Measurements from ENCODE around the gene CA5A.

- TF ChIP-seq POLR2A (IDR thresholded peaks at IDR 0.05; ENCODE audit: low read depth) (no peak), POLR2AphosphoS5 (IDR thresholded peaks at IDR 0.05) (no peak), EP300 (IDR thresholded peaks at IDR 0.05) (no peak)
- TF ChIP-seq, protein P1, sequence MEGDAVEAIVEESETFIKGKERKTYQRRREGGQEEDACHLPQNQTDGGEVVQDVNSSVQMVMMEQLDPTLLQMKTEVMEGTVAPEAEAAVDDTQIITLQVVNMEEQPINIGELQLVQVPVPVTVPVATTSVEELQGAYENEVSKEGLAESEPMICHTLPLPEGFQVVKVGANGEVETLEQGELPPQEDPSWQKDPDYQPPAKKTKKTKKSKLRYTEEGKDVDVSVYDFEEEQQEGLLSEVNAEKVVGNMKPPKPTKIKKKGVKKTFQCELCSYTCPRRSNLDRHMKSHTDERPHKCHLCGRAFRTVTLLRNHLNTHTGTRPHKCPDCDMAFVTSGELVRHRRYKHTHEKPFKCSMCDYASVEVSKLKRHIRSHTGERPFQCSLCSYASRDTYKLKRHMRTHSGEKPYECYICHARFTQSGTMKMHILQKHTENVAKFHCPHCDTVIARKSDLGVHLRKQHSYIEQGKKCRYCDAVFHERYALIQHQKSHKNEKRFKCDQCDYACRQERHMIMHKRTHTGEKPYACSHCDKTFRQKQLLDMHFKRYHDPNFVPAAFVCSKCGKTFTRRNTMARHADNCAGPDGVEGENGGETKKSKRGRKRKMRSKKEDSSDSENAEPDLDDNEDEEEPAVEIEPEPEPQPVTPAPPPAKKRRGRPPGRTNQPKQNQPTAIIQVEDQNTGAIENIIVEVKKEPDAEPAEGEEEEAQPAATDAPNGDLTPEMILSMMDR (IDR thresholded peaks at IDR 0.05): no peak
Measured at GRCh38 chr16:87864331-87864989, 71.9 kb downstream of the CA5A start.

Data from esophagus muscularis mucosa (tissue), 4 donors.